ENCODE results near the gene IL4I1. TPM values are rescaled to one million over a fixed set of nuclear protein-coding genes. Genes with fewer than 3 reads are reported as not detected.

The IL4I1 gene
- polyA plus RNA-seq, 1 of the 3 experiments (the other 2 are of a cell fraction): 0.35 TPM

DNA sequence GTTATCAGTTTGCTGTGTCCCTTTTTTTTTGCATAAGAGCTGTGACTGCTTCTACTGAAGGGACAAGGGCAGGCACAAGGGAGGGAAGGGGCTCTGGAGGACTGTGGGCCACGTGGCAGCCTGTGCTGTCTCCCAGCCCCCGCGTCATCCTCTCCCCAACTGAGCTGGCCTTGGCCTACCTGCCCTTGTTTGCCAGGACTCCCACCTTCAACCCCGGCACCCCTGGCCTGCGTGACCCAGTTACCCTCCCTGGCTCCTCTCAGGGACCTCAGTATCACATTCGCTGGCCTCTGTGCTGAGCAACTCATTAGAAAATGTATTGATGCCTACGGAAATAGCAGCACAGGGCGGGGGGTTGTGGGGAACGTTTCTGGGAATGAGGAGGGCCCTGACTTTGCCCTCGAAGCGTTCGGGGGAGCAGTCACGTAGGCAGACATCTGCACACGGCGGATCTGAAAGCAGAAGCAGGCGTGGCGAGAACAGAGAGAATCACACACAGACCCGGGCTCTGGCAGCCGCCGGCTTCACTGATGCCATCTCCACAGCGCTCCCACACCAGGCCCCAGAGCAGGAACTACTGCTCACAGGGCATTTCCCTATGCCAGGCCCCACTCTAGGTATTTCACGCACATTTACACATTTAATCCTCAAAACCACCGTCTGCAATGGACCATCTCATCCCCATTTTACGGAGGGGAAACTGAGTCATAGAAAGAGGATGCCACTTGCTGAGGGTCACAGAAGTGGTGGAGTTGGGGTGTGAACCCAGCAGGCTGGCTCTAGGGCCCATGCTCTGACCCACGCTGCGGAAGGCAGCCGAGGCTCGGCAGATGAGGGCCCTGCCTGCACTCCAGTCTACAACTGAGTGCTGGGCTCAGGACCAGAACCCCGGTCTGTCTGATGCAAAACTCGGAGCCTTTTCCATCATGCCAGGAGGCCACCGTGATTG lies 26.6 kb upstream of the IL4I1 start:
- H3K9ac ChIP-seq: no peak overlapping the region

More for the DNA sequence above, 26.6 kb upstream of the IL4I1 start:
- WGBS (ENCODE audit: low lambda C conversion rate): 94% methylated on average over 28 of the region's 31 CpGs
- H3K4me2 ChIP-seq: no peak overlapping the region
- H2AFZ ChIP-seq (ENCODE audit: low read depth): no peak overlapping the region
- no peak overlapping the region for H3K4me3 ChIP-seq (ENCODE audit: low read depth in 2 of 2, low read length in 1 of 2)
- peaks cover 4% of the 10 kb centered on the region for H3F3A ChIP-seq (replicated peaks; ENCODE audit: insufficient read depth)
- peaks cover 7 to 8% of the 10 kb centered on the region in 2 experiments; a peak in 2 of 4 replicates for H3K4me1 ChIP-seq (ENCODE audit: control insufficient read depth in 1 of 2, insufficient read depth in 2 of 2, low read depth in 1 of 2, low read length in 1 of 2)
- H4K20me1 ChIP-seq (ENCODE audit: insufficient read depth): peaks cover 59% of the 10 kb centered on the region; the same call in 1 of the 2 replicates
- POLR2A ChIA-PET: no interaction called here
- TF ChIP-seq JUND (IDR thresholded peaks at IDR 0.05) (no peak), MXI1 (IDR thresholded peaks at IDR 0.05; ENCODE audit: low read depth, low read length) (no peak), POLR2AphosphoS5 (IDR thresholded peaks at IDR 0.05; ENCODE audit: low read depth, low read length) (no peak), FOXJ3 (CRISPR knock-in tag; IDR thresholded peaks at IDR 0.05) (no peak), NRF1 (IDR thresholded peaks at IDR 0.05; ENCODE audit: low read depth, low read length) (no peak), TEAD4 (IDR thresholded peaks at IDR 0.05; ENCODE audit: borderline replicate concordance, insufficient read depth) (no peak), EZH2phosphoT487 (IDR thresholded peaks at IDR 0.05; ENCODE audit: borderline replicate concordance, low read depth) (no peak), TAF1 (IDR thresholded peaks at IDR 0.05; ENCODE audit: borderline replicate concordance, low read depth, low read length) (no peak)
- TF ChIP-seq, protein P1, sequence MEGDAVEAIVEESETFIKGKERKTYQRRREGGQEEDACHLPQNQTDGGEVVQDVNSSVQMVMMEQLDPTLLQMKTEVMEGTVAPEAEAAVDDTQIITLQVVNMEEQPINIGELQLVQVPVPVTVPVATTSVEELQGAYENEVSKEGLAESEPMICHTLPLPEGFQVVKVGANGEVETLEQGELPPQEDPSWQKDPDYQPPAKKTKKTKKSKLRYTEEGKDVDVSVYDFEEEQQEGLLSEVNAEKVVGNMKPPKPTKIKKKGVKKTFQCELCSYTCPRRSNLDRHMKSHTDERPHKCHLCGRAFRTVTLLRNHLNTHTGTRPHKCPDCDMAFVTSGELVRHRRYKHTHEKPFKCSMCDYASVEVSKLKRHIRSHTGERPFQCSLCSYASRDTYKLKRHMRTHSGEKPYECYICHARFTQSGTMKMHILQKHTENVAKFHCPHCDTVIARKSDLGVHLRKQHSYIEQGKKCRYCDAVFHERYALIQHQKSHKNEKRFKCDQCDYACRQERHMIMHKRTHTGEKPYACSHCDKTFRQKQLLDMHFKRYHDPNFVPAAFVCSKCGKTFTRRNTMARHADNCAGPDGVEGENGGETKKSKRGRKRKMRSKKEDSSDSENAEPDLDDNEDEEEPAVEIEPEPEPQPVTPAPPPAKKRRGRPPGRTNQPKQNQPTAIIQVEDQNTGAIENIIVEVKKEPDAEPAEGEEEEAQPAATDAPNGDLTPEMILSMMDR (IDR thresholded peaks at IDR 0.05): no peak
- TF ChIP-seq, protein P2, sequence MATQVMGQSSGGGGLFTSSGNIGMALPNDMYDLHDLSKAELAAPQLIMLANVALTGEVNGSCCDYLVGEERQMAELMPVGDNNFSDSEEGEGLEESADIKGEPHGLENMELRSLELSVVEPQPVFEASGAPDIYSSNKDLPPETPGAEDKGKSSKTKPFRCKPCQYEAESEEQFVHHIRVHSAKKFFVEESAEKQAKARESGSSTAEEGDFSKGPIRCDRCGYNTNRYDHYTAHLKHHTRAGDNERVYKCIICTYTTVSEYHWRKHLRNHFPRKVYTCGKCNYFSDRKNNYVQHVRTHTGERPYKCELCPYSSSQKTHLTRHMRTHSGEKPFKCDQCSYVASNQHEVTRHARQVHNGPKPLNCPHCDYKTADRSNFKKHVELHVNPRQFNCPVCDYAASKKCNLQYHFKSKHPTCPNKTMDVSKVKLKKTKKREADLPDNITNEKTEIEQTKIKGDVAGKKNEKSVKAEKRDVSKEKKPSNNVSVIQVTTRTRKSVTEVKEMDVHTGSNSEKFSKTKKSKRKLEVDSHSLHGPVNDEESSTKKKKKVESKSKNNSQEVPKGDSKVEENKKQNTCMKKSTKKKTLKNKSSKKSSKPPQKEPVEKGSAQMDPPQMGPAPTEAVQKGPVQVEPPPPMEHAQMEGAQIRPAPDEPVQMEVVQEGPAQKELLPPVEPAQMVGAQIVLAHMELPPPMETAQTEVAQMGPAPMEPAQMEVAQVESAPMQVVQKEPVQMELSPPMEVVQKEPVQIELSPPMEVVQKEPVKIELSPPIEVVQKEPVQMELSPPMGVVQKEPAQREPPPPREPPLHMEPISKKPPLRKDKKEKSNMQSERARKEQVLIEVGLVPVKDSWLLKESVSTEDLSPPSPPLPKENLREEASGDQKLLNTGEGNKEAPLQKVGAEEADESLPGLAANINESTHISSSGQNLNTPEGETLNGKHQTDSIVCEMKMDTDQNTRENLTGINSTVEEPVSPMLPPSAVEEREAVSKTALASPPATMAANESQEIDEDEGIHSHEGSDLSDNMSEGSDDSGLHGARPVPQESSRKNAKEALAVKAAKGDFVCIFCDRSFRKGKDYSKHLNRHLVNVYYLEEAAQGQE (IDR thresholded peaks at IDR 0.05; ENCODE audit: low read depth, low read length): no peak
- no peak for DNase-seq
- peaks cover 26 to 28% of the 10 kb centered on the region in 2 experiments for H3K36me3 ChIP-seq (replicated peaks in 1 of 2; ENCODE audit: control insufficient read depth in 1 of 2, insufficient read depth in 2 of 2, low read length in 1 of 2)
- no peaks in the 10 kb centered on the region for H3K27me3 ChIP-seq (ENCODE audit: insufficient read depth)
- CTCF ChIA-PET: no interaction called here
- no peaks in the 10 kb centered on the region for H3K9me3 ChIP-seq
- H3K27ac ChIP-seq (ENCODE audit: low read depth in 2 of 2, low read length in 1 of 2): no peak overlapping the region
- H3K9me2 ChIP-seq: no peaks in the 10 kb centered on the region
- peaks cover 98% of the 10 kb centered on the region for H3K79me2 ChIP-seq (ENCODE audit: insufficient read depth)
